ENCODE measurements around the gene GNAQ. TPM values are rescaled to one million over a fixed set of nuclear protein-coding genes. Genes with fewer than 3 reads are reported as not detected.

Gene GNAQ
- total and polyA plus RNA-seq, 2 of the 13 experiments (the other 11 are each of a cell fraction or from before 2014, with no cell fraction given), result 16.5 to 17.7 TPM

DNA sequence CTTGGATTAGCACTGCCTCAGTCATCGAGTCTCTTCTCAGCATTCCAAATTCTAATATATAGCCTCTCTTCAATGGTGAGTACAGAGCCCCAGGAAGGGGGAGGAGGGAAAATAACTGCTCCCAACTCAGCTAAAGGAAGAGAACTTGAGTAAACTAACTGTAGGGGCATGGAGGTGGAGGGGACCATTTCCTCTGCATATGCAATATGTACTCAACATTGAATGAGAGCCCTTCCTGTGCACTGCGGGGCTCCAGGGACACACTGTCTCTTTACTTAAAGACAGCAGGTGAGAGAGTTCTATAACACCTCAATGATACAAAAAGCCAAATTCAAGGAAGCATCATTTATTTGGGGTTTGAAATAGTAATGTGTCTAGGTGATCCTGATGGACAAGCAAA is 75.1 kb downstream of the GNAQ start:
- BruUV-seq (replicated peaks), result no TSS peak

GRCh38 chr9:77954666-77955015 is 77.0 kb downstream of the GNAQ start:
- Histone ChIP-seq H3K36me3 (replicated peaks in 1 of 2; ENCODE audit: control insufficient read depth in 1 of 2, insufficient read depth in 2 of 2, low read length in 2 of 2) (no peaks in the 10 kb centered on the region), H4K20me1 (ENCODE audit: insufficient read depth, low read length) (no peaks in the 10 kb centered on the region; the same call in 1 of the 2 replicates), H3K4me3 (replicated peaks in 1 of 3; ENCODE audit: insufficient read depth in 1 of 3, low read depth in 2 of 3, low read length in 3 of 3) (no peak overlapping the region), H3K9ac (ENCODE audit: insufficient read depth, low read depth, low read length) (no peak overlapping the region), H3K27ac (ENCODE audit: extremely low read length, insufficient read depth, low read length) (no peak overlapping the region), H3K9me3 (ENCODE audit: low read length) (no peaks in the 10 kb centered on the region), H3K79me2 (ENCODE audit: insufficient read depth, low read length) (peaks cover 4% of the 10 kb centered on the region), H2AFZ (ENCODE audit: low read length) (no peak overlapping the region), H3K4me2 (ENCODE audit: low read depth, low read length) (no peak overlapping the region), H3K27me3 (ENCODE audit: control insufficient read depth in 1 of 2, insufficient read depth in 2 of 2, low read length in 2 of 2) (no peaks in the 10 kb centered on the region), H3K4me1 (ENCODE audit: insufficient read depth, low read length) (no peaks in the 10 kb centered on the region)
- in situ Hi-C loops (cut with HindIII; ENCODE audit: extremely low pct_ligation_motif_present, low pct_unique_long_range_greater_than_20kb) (no loop called here), intact Hi-C loops (cut with micrococcal nuclease; ENCODE audit: unreplicated experiment) (no loop called here)
- WGBS (ENCODE audit: low lambda C conversion rate), result 98% methylated on average over 5 of the region's 5 CpGs
- TF ChIP-seq ZSCAN29 (CRISPR knock-in tag; conservative IDR thresholded peaks at IDR 0.05), result no peak
- TF ChIP-seq, protein P1, sequence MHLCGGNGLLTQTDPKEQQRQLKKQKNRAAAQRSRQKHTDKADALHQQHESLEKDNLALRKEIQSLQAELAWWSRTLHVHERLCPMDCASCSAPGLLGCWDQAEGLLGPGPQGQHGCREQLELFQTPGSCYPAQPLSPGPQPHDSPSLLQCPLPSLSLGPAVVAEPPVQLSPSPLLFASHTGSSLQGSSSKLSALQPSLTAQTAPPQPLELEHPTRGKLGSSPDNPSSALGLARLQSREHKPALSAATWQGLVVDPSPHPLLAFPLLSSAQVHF (CRISPR knock-in tag; IDR thresholded peaks at IDR 0.05), result no peak
- no peak for TF ChIP-seq TCF7 (IDR thresholded peaks at IDR 0.05; ENCODE audit: low read depth)
- no peak for TF ChIP-seq SALL2 (CRISPR knock-in tag; IDR thresholded peaks at IDR 0.05)
- TF ChIP-seq JARID2 (CRISPR knock-in tag; IDR thresholded peaks at IDR 0.05; ENCODE audit: insufficient replicate concordance), result no peak
- TF ChIP-seq, protein P2, sequence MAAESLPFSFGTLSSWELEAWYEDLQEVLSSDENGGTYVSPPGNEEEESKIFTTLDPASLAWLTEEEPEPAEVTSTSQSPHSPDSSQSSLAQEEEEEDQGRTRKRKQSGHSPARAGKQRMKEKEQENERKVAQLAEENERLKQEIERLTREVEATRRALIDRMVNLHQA (CRISPR knock-in tag; IDR thresholded peaks at IDR 0.05), result no peak
- no peak for TF ChIP-seq CHCHD3 (CRISPR knock-in tag; IDR thresholded peaks at IDR 0.05)
- no peak for TF ChIP-seq MIER3 (CRISPR knock-in tag; IDR thresholded peaks at IDR 0.05; ENCODE audit: borderline replicate concordance)
- TF ChIP-seq ZNF709 (CRISPR knock-in tag; IDR thresholded peaks at IDR 0.05), result no peak
- TF ChIP-seq SMARCC2 (IDR thresholded peaks at IDR 0.05), result no peak
- no peak for TF ChIP-seq HMG20A (CRISPR knock-in tag; IDR thresholded peaks at IDR 0.05; ENCODE audit: borderline replicate concordance)
- no peak for TF ChIP-seq SP2 (CRISPR knock-in tag; IDR thresholded peaks at IDR 0.05)
- BruUV-seq (replicated peaks), result no TSS peak
- ATAC-seq, result no peak
- no peak for DNase-seq (ENCODE audit: low spot score)
- no peak for FAIRE-seq
- ChIA-PET POLR2A (no interaction called here), CTCF (ENCODE audit: low intra/inter-chr PET ratio, low total read pairs) (no interaction called here)

More for the DNA sequence above, 75.1 kb downstream of the GNAQ start:
- ATAC-seq (no peak), DNase-seq (ENCODE audit: low spot score) (no peak), FAIRE-seq (no peak)
- Histone ChIP-seq H3K27me3 (ENCODE audit: control insufficient read depth in 1 of 2, insufficient read depth in 2 of 2, low read length in 2 of 2) (no peaks in the 10 kb centered on the region), H3K9me3 (ENCODE audit: low read length) (no peaks in the 10 kb centered on the region), H2AFZ (ENCODE audit: low read length) (no peak overlapping the region), H3K4me2 (ENCODE audit: low read depth, low read length) (no peak overlapping the region), H3K4me1 (ENCODE audit: insufficient read depth, low read length) (peaks cover 6% of the 10 kb centered on the region), H3K4me3 (replicated peaks in 1 of 3; ENCODE audit: insufficient read depth in 1 of 3, low read depth in 2 of 3, low read length in 3 of 3) (no peak overlapping the region), H3K79me2 (ENCODE audit: insufficient read depth, low read length) (peaks cover 15% of the 10 kb centered on the region), H4K20me1 (ENCODE audit: insufficient read depth, low read length) (no peaks in the 10 kb centered on the region; the same call in none of the 2 replicates), H3K36me3 (replicated peaks in 1 of 2; ENCODE audit: control insufficient read depth in 1 of 2, insufficient read depth in 2 of 2, low read length in 2 of 2) (no peaks in the 10 kb centered on the region), H3K27ac (ENCODE audit: extremely low read length, insufficient read depth, low read length) (no peak overlapping the region), H3K9ac (ENCODE audit: insufficient read depth, low read depth, low read length) (no peak overlapping the region)
- TF ChIP-seq PAX8 (CRISPR knock-in tag; IDR thresholded peaks at IDR 0.05; ENCODE audit: borderline replicate concordance) (no peak), ZNF136 (CRISPR knock-in tag; IDR thresholded peaks at IDR 0.05; ENCODE audit: low read depth) (no peak), RARG (CRISPR knock-in tag; IDR thresholded peaks at IDR 0.05; ENCODE audit: low read depth) (no peak), JARID2 (CRISPR knock-in tag; IDR thresholded peaks at IDR 0.05; ENCODE audit: insufficient replicate concordance) (no peak), ESRRA (CRISPR knock-in tag; IDR thresholded peaks at IDR 0.05; ENCODE audit: low read depth) (no peak), RELA (CRISPR knock-in tag; IDR thresholded peaks at IDR 0.05) (no peak), ZSCAN29 (CRISPR knock-in tag; conservative IDR thresholded peaks at IDR 0.05) (no peak), ZNF430 (CRISPR knock-in tag; IDR thresholded peaks at IDR 0.05) (no peak), GFI1 (CRISPR knock-in tag; IDR thresholded peaks at IDR 0.05; ENCODE audit: borderline replicate concordance) (no peak)
- TF ChIP-seq, protein P3, sequence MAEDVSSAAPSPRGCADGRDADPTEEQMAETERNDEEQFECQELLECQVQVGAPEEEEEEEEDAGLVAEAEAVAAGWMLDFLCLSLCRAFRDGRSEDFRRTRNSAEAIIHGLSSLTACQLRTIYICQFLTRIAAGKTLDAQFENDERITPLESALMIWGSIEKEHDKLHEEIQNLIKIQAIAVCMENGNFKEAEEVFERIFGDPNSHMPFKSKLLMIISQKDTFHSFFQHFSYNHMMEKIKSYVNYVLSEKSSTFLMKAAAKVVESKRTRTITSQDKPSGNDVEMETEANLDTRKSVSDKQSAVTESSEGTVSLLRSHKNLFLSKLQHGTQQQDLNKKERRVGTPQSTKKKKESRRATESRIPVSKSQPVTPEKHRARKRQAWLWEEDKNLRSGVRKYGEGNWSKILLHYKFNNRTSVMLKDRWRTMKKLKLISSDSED (CRISPR knock-in tag; IDR thresholded peaks at IDR 0.05), result no peak
- in situ Hi-C loops (cut with HindIII; ENCODE audit: extremely low pct_ligation_motif_present, low pct_unique_long_range_greater_than_20kb) (no loop called here), intact Hi-C loops (cut with micrococcal nuclease; ENCODE audit: unreplicated experiment) (no loop called here)
- ChIA-PET CTCF (ENCODE audit: low intra/inter-chr PET ratio, low total read pairs) (no interaction called here), POLR2A (no interaction called here)
- 95% methylated on average over 2 of the region's 2 CpGs for WGBS (ENCODE audit: low lambda C conversion rate)

Data from HepG2 (cell line).